OCI-LY3 (cell line): Measurements from ENCODE around the gene NSG1.

Experiments
- H2AFZ ChIP-seq: fragments of 200-600, 300-600 bp; shearing (Covaris generic); 2 replicates; pipeline ENCODE4 v1.6.0; 2014; ENCODE audit warnings: antibody characterized with exemption, low read depth, low read length
- H3K27ac ChIP-seq: fragments of 200-600, 300-600 bp; sonication (generic); 2 replicates; pipeline ENCODE4 v1.5.1; 2014; ENCODE audit warnings: mild to moderate bottlenecking, low read length, moderate library complexity, mixed read lengths
- H3K27me3 ChIP-seq: fragments of 200-600, 300-600 bp; sonication (generic); 2 replicates; pipeline ENCODE4 v1.6.1; 2014; ENCODE audit warnings: low read depth, low read length, mixed read lengths
- H3K36me3 ChIP-seq: fragments of 200-600, 300-600 bp; sonication (generic); replicated peaks from 2 replicates; pipeline ENCODE3; 2014; ENCODE audit warnings: low read depth, low read length, mixed read lengths
- H3K4me1 ChIP-seq: fragments of 300-600, 200-600 bp; sonication (generic); 2 replicates; pipeline ENCODE4 v1.6.1; 2014; ENCODE audit warnings: low read length, mixed read lengths
- H3K4me2 ChIP-seq: fragments of 200-600, 300-600 bp; sonication (generic); 2 replicates; pipeline ENCODE4 v1.6.1; 2014; ENCODE audit warnings: low read length, mixed read lengths
- H3K4me3 ChIP-seq: fragments of 300-600, 200-600 bp; sonication (generic); 2 replicates; pipeline ENCODE4 v1.5.1; 2014; ENCODE audit warnings: antibody characterized with exemption, mild to moderate bottlenecking, low read length, moderate library complexity
- H3K79me2 ChIP-seq: fragments of 300-600, 200-600 bp; shearing (Covaris generic); 2 replicates; pipeline ENCODE4 v1.6.1; 2014; ENCODE audit warnings: mild to moderate bottlenecking, low read length, mixed read lengths
- H3K9ac ChIP-seq: fragments of 300-600, 200-600 bp; shearing (Covaris generic); 2 replicates; pipeline ENCODE4 v1.6.0; 2014; ENCODE audit warnings: mild to moderate bottlenecking, low read length, moderate library complexity
- H3K9me3 ChIP-seq: fragments of 200-600, 300-600 bp; shearing (Covaris generic); 2 replicates; pipeline ENCODE4 v1.6.1; 2014; ENCODE audit warnings: low read length, mixed read lengths; ENCODE audit not compliant: insufficient read depth
- H4K20me1 ChIP-seq: fragments of 200-600, 300-600 bp; sonication (generic); 2 replicates; pipeline ENCODE4 v1.6.1; 2016; ENCODE audit warnings: low read length, mixed read lengths; ENCODE audit not compliant: insufficient read depth
- EZH2phosphoT487 ChIP-seq: fragments of 200-600 bp; shearing (Covaris generic); IDR thresholded peaks from 2 replicates; pipeline ENCODE4 v1.6.1; 2018; ENCODE audit warnings: antibody characterized with exemption, mixed run types, low read depth
- TF ChIP-seq, protein P1 (sequence below): fragments of 200-600, 300-600 bp; sonication (generic); IDR thresholded peaks from 2 replicates; pipeline ENCODE4 v1.5.1; 2014; ENCODE audit warnings: antibody characterized with exemption, low read length, low read depth

NSG1 gene

DNA sequence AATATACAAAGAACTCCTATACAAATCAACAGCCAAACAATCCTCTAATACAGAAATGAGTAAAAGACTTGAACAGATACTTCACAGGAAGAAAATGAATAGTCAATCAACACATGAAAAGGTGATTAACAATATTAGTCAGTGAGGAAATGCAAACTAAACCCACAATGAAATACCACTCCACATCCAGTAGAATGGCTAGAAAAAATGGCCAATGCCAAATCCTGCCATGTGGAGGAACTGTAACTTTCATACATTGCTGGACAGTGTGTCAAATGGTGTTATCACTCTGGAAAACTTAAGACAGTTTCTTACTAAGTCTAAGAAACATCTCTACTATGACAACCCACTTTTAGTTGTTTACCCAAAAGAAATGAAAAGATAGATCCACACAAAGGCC, 59.5 kb downstream of the NSG1 start:
- Histone ChIP-seq H3K27me3 (no peaks in the 10 kb centered on the region), H3K36me3 (peaks cover 4% of the 10 kb centered on the region), H3K4me1 (peaks cover 9% of the 10 kb centered on the region), H3K27ac (no peak overlapping the region), H2AFZ (no peak overlapping the region), H3K79me2 (no peaks in the 10 kb centered on the region), H3K4me2 (no peak overlapping the region), H4K20me1 (0 out of 2 replicates have a peak, but pooled peaks cover 6% of the 10 kb centered on the region), H3K9ac (no peak overlapping the region), H3K9me3 (no peaks in the 10 kb centered on the region), H3K4me3 (no peak overlapping the region)
- TF ChIP-seq, protein P1, sequence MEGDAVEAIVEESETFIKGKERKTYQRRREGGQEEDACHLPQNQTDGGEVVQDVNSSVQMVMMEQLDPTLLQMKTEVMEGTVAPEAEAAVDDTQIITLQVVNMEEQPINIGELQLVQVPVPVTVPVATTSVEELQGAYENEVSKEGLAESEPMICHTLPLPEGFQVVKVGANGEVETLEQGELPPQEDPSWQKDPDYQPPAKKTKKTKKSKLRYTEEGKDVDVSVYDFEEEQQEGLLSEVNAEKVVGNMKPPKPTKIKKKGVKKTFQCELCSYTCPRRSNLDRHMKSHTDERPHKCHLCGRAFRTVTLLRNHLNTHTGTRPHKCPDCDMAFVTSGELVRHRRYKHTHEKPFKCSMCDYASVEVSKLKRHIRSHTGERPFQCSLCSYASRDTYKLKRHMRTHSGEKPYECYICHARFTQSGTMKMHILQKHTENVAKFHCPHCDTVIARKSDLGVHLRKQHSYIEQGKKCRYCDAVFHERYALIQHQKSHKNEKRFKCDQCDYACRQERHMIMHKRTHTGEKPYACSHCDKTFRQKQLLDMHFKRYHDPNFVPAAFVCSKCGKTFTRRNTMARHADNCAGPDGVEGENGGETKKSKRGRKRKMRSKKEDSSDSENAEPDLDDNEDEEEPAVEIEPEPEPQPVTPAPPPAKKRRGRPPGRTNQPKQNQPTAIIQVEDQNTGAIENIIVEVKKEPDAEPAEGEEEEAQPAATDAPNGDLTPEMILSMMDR: no peak
- no peak for TF ChIP-seq EZH2phosphoT487

DNA sequence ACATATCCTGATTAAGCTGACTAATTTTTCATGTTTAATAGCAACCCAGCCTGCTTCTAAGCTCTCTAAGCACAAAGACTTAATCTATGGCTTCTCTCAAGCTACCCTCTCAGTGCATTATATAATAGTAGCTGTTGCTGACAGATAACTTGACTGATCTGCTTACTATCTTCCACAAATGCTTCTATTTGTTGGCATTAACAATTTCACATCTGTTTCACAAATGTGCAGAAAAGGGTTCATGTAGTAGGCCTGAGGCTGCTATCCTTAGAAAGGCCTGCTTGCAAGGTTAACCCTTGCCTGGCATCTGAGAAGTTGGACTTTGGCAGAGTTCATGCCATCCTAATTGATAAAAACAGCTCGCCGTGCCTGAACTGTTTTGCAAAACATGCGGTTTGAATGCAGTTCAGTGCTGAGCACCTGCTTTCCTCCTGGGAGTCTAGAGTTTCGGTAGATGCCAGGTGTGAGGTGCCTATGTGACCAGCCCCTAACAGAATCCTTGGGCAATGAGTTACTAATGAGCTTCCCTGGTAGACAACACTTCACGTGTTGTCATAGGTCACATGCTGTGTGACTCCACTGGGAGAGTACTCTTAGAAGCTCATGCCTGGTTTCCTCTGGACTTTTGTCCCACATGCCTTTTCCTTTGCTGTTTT, 68.4 kb downstream of the NSG1 start:
- Histone ChIP-seq H3K4me1 (peaks cover 20% of the 10 kb centered on the region), H3K36me3 (peaks cover 35% of the 10 kb centered on the region)

DNA sequence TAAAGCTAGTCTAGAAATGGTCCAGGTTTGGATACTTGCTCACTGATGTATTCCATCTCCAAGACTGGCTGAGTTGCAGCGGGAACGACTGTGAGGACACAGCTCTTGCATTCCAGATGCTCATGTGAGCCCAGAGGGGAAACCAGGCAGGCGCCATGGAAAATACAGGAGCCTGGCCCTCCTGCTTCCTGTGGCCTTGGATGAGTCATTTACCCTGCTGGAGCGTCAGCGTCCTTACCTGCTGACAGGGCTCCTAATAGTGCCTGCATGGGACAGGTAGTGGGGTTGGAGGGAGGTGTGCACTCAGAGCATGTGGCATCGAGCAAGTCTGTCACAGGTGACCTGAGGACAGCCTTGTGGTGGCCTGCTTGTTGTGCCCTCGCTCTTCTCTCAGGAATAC, 69.4 kb downstream of the NSG1 start:
- TF ChIP-seq EZH2phosphoT487: no peak
- TF ChIP-seq, protein P1: no peak
- Histone ChIP-seq H3K9ac (no peak overlapping the region), H3K27ac (no peak overlapping the region), H3K4me1 (peaks cover 17% of the 10 kb centered on the region), H3K27me3 (no peaks in the 10 kb centered on the region), H3K36me3 (peaks cover 35% of the 10 kb centered on the region), H3K4me3 (no peak overlapping the region), H3K4me2 (no peak overlapping the region), H4K20me1 (peaks cover 6% of the 10 kb centered on the region; the same call in 1 of the 2 replicates), H3K79me2 (no peaks in the 10 kb centered on the region), H3K9me3 (no peaks in the 10 kb centered on the region), H2AFZ (no peak overlapping the region)

More for the DNA sequence above, 68.4 kb downstream of the NSG1 start:
- peaks cover 9% of the 10 kb centered on the region; the same call in 1 of the 2 replicates for H4K20me1 ChIP-seq
- no peak overlapping the region for H3K4me3 ChIP-seq
- no peak overlapping the region for H2AFZ ChIP-seq
- H3K27ac ChIP-seq: no peak overlapping the region
- H3K79me2 ChIP-seq: no peaks in the 10 kb centered on the region
- no peak overlapping the region for H3K9ac ChIP-seq
- H3K27me3 ChIP-seq: no peaks in the 10 kb centered on the region
- TF ChIP-seq EZH2phosphoT487: no peak
- TF ChIP-seq, protein P1: no peak
- no peaks in the 10 kb centered on the region for H3K9me3 ChIP-seq
- H3K4me2 ChIP-seq: peak overlapping the region; percentile 31

DNA sequence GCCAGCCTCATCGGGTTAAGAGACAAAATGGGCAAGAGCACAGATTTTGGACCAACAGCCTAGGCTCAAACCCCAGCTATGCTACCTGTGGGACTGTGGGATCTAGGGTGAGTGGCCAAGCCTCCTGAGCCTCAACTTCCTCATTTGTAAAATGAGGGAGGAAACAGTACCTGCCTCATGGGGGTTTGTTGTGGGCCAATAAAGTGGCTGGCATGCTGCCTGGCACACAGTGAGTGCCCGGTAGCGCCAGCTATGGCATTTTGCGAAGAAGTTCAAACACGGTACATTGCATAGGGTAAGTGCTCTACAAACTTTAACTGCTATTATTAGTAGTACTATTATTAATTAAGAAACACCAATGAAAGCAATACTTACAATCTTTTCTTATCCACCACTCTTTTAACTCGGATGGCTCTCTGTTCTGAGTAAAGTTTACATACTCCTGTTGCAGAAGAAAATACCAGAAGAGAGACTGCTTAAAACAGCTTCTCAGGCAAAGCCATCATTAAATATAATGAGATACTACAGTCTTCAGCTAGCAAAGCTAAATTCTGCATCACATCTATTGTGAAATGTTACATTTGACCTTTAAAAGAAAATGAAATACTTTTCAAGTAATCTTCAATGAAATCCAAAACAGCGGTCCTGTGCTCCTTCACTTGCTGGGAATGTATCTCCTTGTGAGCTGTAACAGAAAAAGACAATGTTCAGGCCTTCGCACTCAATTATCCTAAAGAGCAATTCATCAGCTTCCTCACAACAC, 70.1 kb downstream of the NSG1 start:
- TF ChIP-seq, protein P1: no peak
- no peak for TF ChIP-seq EZH2phosphoT487
- no peak overlapping the region for H3K27ac ChIP-seq
- H3K27me3 ChIP-seq: no peaks in the 10 kb centered on the region
- H3K9ac ChIP-seq: no peak overlapping the region
- H3K4me1 ChIP-seq: peaks cover 17% of the 10 kb centered on the region
- no peak overlapping the region for H3K4me2 ChIP-seq
- peaks cover 6% of the 10 kb centered on the region; the same call in 1 of the 2 replicates for H4K20me1 ChIP-seq
- peaks cover 35% of the 10 kb centered on the region for H3K36me3 ChIP-seq
- no peaks in the 10 kb centered on the region for H3K9me3 ChIP-seq
- H3K79me2 ChIP-seq: no peaks in the 10 kb centered on the region
- H2AFZ ChIP-seq: no peak overlapping the region
- H3K4me3 ChIP-seq: no peak overlapping the region
